ENCODE results near the gene CMAS. TPM values are rescaled to one million over a fixed set of nuclear protein-coding genes. Genes with fewer than 3 reads are reported as not detected.
"Not testable (repeated sequence)": the region's sequence is repeated elsewhere in the genome, so short reads cannot be mapped to it uniquely, and the experiment has no call there.

CMAS gene
- total RNA-seq, 1 donor from 2014 or later, result 34.8 TPM

DNA sequence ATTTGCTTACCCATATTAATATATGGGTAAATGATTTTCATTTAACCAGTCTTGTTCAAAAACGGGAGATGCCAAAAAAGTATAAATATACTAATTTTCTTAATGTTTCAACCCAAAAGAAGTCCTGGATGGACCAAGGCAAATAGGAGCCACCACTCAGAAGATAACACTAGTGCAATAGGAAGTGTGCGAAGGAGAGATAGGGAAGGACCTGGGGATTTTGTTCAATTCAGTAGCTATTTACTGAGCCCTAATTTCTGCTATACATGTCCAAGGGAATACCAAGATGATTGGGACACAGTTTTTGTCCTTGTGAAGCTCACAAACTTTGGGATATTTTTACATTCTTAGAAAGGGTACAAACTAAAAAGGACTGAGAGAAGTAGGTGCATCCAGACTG is 1.5 kb downstream of the CMAS start:
- H3K27me3 ChIP-seq (ENCODE audit: low read depth), result no peaks in the 10 kb centered on the region
- H3K36me3 ChIP-seq, result no peaks in the 10 kb centered on the region
- TF ChIP-seq, protein P1, sequence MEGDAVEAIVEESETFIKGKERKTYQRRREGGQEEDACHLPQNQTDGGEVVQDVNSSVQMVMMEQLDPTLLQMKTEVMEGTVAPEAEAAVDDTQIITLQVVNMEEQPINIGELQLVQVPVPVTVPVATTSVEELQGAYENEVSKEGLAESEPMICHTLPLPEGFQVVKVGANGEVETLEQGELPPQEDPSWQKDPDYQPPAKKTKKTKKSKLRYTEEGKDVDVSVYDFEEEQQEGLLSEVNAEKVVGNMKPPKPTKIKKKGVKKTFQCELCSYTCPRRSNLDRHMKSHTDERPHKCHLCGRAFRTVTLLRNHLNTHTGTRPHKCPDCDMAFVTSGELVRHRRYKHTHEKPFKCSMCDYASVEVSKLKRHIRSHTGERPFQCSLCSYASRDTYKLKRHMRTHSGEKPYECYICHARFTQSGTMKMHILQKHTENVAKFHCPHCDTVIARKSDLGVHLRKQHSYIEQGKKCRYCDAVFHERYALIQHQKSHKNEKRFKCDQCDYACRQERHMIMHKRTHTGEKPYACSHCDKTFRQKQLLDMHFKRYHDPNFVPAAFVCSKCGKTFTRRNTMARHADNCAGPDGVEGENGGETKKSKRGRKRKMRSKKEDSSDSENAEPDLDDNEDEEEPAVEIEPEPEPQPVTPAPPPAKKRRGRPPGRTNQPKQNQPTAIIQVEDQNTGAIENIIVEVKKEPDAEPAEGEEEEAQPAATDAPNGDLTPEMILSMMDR (IDR thresholded peaks at IDR 0.05; ENCODE audit: borderline replicate concordance), result no peak
- intact Hi-C loops (cut with micrococcal nuclease), result no loop called here
- peak overlapping the region; percentile 93 for H3K27ac ChIP-seq (replicated peaks)
- peaks cover 38% of the 10 kb centered on the region for H3K4me1 ChIP-seq
- no peak for DNase-seq
- no peaks in the 10 kb centered on the region for H3K9me3 ChIP-seq (replicated peaks)
- H3K4me3 ChIP-seq, result peak overlapping the region; percentile 99

DNA sequence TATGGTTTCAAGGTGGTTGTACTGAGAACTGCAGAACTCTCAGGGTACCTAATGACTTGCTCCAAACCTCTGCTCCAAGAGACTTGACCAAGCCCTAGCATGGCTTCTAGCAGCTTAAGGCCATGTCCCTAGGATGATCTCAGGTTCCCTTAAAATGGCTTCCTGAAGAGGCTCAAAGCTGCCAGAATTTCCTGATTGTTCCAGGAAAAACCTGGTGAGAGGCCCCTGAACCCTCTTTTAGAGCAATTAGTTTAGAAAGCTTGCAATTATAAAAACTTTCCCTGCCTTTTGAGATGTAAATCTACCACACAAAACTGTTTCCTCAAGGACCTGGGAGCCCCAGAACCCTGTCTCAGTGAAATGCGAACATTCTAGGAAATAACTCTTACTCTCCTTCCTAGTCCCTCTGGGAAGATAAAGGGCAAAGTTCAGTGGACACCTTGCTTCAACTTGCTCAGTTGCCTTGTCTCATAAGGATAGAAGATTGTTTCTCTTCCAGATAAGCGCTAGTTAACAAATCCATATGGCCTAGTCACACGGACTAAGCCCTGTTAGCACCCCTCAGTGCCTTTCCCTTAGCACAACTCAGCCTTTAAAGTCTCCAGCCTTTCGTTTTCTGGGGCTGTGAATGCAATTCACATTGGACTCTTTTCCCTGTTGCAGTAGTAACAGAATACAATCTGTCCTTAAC is 2.5 kb downstream of the CMAS start:
- DNase-seq, result no peak
- H3K36me3 ChIP-seq, result no peaks in the 10 kb centered on the region
- intact Hi-C loops (cut with micrococcal nuclease), result no loop called here
- H3K27ac ChIP-seq (replicated peaks), result no peak overlapping the region
- TF ChIP-seq, protein P1 (IDR thresholded peaks at IDR 0.05; ENCODE audit: borderline replicate concordance), result no peak
- no peaks in the 10 kb centered on the region for H3K9me3 ChIP-seq (replicated peaks)
- H3K4me3 ChIP-seq, result no peak overlapping the region
- peaks cover 38% of the 10 kb centered on the region for H3K4me1 ChIP-seq
- no peaks in the 10 kb centered on the region for H3K27me3 ChIP-seq (ENCODE audit: low read depth)

DNA sequence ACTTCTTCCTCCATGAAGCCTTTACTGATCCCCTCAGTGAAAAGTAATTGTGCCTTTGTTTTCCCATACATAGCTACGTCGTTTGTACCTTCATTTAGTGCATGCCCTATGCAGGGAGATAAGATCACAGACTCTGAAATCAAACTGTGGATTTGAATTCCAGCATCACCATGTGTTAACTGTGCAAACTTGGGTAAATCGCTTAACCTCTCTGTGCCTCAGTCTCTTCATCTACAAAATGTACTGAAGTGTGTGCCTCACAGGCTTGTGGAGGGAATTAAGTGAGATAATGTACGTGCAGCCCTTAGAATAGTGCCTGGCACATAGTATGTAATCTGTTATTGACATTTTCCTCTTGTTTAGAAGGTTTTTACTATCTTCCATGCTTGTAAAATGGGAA is 4.1 kb downstream of the CMAS start:
- intact Hi-C loops (cut with micrococcal nuclease), result no loop called here
- peaks cover 38% of the 10 kb centered on the region for H3K4me1 ChIP-seq

DNA sequence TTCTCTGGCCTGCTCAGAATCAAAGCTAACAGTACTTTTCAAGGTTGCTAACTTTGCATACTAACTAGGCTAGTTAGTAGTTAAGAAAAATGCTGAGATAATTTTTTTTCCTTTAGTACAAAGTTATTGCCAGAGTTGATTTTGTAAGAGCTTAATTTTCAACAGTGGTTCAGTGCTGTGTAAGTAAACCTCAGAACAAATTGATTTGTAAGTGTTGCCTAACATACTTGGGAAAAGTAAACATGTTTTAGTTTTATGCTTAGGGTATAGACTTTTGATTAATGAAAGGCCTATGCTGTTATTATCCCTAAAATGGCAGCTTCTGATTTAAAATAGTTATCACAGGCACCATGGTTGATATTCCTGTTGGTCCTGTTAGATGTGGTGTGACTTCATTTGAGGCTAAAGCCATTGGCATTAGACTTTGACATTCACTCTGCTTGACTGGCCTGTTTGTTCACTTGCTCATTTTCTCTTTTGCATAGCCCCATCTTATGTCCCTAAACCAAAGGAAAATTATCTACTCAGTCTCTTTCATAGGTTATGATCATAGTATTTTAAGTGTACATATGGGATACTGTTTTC is 5.2 kb downstream of the CMAS start:
- Histone ChIP-seq H3K36me3 (peaks cover 9% of the 10 kb centered on the region), H3K9me3 (replicated peaks) (no peaks in the 10 kb centered on the region), H3K27me3 (ENCODE audit: low read depth) (no peaks in the 10 kb centered on the region), H3K4me1 (peaks cover 31% of the 10 kb centered on the region), H3K4me3 (no peak overlapping the region), H3K27ac (replicated peaks) (no peak overlapping the region)
- TF ChIP-seq, protein P1 (IDR thresholded peaks at IDR 0.05; ENCODE audit: borderline replicate concordance), result no peak
- intact Hi-C loops (cut with micrococcal nuclease), result no loop called here
- DNase-seq, result no peak

More for the DNA sequence above, 4.1 kb downstream of the CMAS start:
- TF ChIP-seq, protein P1 (IDR thresholded peaks at IDR 0.05; ENCODE audit: borderline replicate concordance), result no peak
- no peaks in the 10 kb centered on the region for H3K36me3 ChIP-seq
- H3K27me3 ChIP-seq (ENCODE audit: low read depth), result no peaks in the 10 kb centered on the region
- no peak overlapping the region for H3K27ac ChIP-seq (replicated peaks)
- DNase-seq, result no peak
- H3K4me3 ChIP-seq, result no peak overlapping the region
- H3K9me3 ChIP-seq (replicated peaks), result no peaks in the 10 kb centered on the region

DNA sequence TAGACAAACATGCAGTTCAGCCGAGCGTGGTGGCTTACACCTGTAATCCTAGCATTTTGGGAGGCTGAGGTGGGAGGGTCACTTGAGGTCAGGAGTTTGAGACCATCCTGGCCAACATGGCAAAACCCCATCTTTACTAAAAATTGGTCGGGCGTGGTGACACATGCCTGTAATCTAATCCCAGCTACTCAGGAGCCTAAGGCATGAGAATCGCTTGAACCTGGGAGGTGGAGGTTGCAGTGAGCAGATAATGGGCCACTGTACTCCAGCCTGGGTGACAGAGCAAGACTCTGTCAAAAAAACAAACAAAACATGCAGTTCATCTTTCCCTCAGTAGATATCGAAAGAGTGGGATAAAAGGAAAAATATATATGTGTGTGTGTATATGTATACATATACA is 7.0 kb downstream of the CMAS start:
- H3K4me3 ChIP-seq; intact Hi-C loops (cut with micrococcal nuclease); H3K27me3 ChIP-seq (ENCODE audit: low read depth); DNase-seq; H3K27ac ChIP-seq (replicated peaks); H3K9me3 ChIP-seq (replicated peaks): not testable (repeated sequence)
- peaks cover 13% of the 10 kb centered on the region for H3K4me1 ChIP-seq
- H3K36me3 ChIP-seq, result peaks cover 24% of the 10 kb centered on the region

DNA sequence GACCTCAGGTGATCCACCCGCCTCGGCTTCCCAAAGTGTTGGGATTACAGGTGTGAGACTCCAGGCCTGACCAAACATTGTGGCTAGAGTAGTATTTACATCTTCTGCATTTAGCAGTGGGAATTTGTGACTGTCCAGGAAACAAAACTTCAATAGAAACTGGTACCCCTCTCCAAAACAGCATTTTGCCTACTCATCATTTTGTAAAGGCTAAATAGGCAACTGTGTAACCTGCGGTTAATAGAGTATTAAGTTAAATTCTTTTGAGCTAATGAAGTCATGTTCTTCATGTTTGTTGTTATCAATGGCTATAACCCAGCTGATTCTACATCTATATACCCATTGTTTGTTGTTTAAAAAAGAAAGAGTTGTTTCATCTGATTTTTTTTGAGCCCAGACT is 8.1 kb downstream of the CMAS start:
- Histone ChIP-seq H3K4me1 (peaks cover 6% of the 10 kb centered on the region), H3K27me3 (ENCODE audit: low read depth) (no peaks in the 10 kb centered on the region), H3K27ac (replicated peaks) (no peak overlapping the region), H3K36me3 (peaks cover 36% of the 10 kb centered on the region), H3K9me3 (replicated peaks) (no peaks in the 10 kb centered on the region), H3K4me3 (no peak overlapping the region)
- intact Hi-C loops (cut with micrococcal nuclease), result no loop called here
- TF ChIP-seq, protein P1 (IDR thresholded peaks at IDR 0.05; ENCODE audit: borderline replicate concordance), result no peak
- no peak for DNase-seq

Measured in left ventricle myocardium inferior (tissue), 1 donor.